HEK293 (cell line): ENCODE data around the gene RBMS1.

Experiments
- CTCF ChIA-PET: fragments of 350-600 bp; formaldehyde crosslinking; extraction: SDS; loops from one replicate; lab custom pipeline; 2021; ENCODE audit warnings: antibody characterized with exemption; lab: Yijun Ruan, JAX
- POLR2A ChIA-PET: fragments of 300-600 bp; formaldehyde crosslinking; extraction: SDS; loops from one replicate; lab custom pipeline; 2020; ENCODE audit warnings: antibody characterized with exemption, inconsistent platforms; lab: Yijun Ruan, JAX
- H3K27ac ChIP-seq: fragments of 200-500 bp; sonication (Bioruptor generic); 2 replicates; pipeline ENCODE4 v1.5.1; 2014; ENCODE audit warnings: low read depth, low read length, control low read depth, inconsistent platforms; ENCODE audit errors: extremely low read depth
- H3K36me3 ChIP-seq, 2 experiments: fragments of 200-500 bp in 1 of 2; sonication (Bioruptor generic) in 1 of 2; 1 replicate in 1 of 2; 2 replicates in 1 of 2; pipeline ENCODE4 v1.5.1; 2014 to 2017; ENCODE audit warnings: inconsistent platforms in 2 of 2, low read length in 2 of 2; ENCODE audit not compliant: control insufficient read depth in 2 of 2, insufficient read depth in 1 of 2
- H3K4me1 ChIP-seq: fragments of 200-500 bp; sonication (Bioruptor generic); 2 replicates; pipeline ENCODE4 v1.5.1; 2014; ENCODE audit warnings: mild to moderate bottlenecking, low read length, inconsistent platforms; ENCODE audit not compliant: control insufficient read depth, insufficient read depth
- H3K4me3 ChIP-seq: 2 replicates; pipeline ENCODE4 v1.5.1; 2011; ENCODE audit warnings: low read depth, mild to moderate bottlenecking, control low read depth, low read length, moderate library complexity
- H3K9me3 ChIP-seq: fragments of 200-500 bp; sonication (Bioruptor generic); 2 replicates; pipeline ENCODE4 v1.5.1; 2014; ENCODE audit warnings: low read depth, low read length, inconsistent platforms; ENCODE audit not compliant: control insufficient read depth, insufficient read depth
- GLIS2 ChIP-seq: fragments of 450-650 bp; formaldehyde crosslinking; IDR thresholded peaks from 2 replicates; pipeline ENCODE4 v1.5.1; 2016; ENCODE audit warnings: missing biosample characterization, missing genetic modification characterization
- SP7 ChIP-seq: fragments of 450-650 bp; formaldehyde crosslinking; IDR thresholded peaks from 2 replicates; pipeline ENCODE4 v1.5.1; 2016; ENCODE audit warnings: missing biosample characterization, missing genetic modification characterization
- ZBTB1 ChIP-seq: fragments of 450-650 bp; formaldehyde crosslinking; IDR thresholded peaks from 2 replicates; pipeline ENCODE4 v1.5.1; 2016; ENCODE audit warnings: missing biosample characterization, missing genetic modification characterization
- ZBTB20 ChIP-seq: fragments of 450-650 bp; formaldehyde crosslinking; IDR thresholded peaks from 2 replicates; pipeline ENCODE4 v1.5.1; 2016; ENCODE audit warnings: missing biosample characterization, missing genetic modification characterization
- ZBTB21 ChIP-seq: fragments of 450-650 bp; formaldehyde crosslinking; IDR thresholded peaks from 2 replicates; pipeline ENCODE4 v1.5.1; 2017; ENCODE audit warnings: missing biosample characterization, missing genetic modification characterization
- ZBTB48 ChIP-seq: fragments of 450-650 bp; formaldehyde crosslinking; IDR thresholded peaks from 2 replicates; pipeline ENCODE4 v1.5.1; 2016; ENCODE audit warnings: missing biosample characterization, missing genetic modification characterization
- ZNF10 ChIP-seq: fragments of 450-650 bp; formaldehyde crosslinking; IDR thresholded peaks from 2 replicates; pipeline ENCODE4 v1.5.1; 2017; ENCODE audit warnings: missing biosample characterization, missing genetic modification characterization
- ZNF133 ChIP-seq: fragments of 450-650 bp; formaldehyde crosslinking; IDR thresholded peaks from 2 replicates; pipeline ENCODE4 v1.5.1; 2016; ENCODE audit warnings: missing biosample characterization, missing genetic modification characterization
- ZNF146 ChIP-seq: fragments of 450-650 bp; formaldehyde crosslinking; IDR thresholded peaks from 2 replicates; pipeline ENCODE4 v1.5.1; 2016; ENCODE audit warnings: missing biosample characterization, missing genetic modification characterization
- ZNF174 ChIP-seq: fragments of 450-650 bp; formaldehyde crosslinking; IDR thresholded peaks from 2 replicates; pipeline ENCODE4 v1.5.0; 2017; ENCODE audit warnings: missing biosample characterization, mild to moderate bottlenecking, missing genetic modification characterization
- ZNF19 ChIP-seq: fragments of 450-650 bp; formaldehyde crosslinking; IDR thresholded peaks from 2 replicates; pipeline ENCODE4; 2016; ENCODE audit warnings: missing biosample characterization, missing genetic modification characterization, low read depth
- ZNF214 ChIP-seq: fragments of 450-650 bp; formaldehyde crosslinking; IDR thresholded peaks from 2 replicates; pipeline ENCODE4 v1.5.1; 2017; ENCODE audit warnings: missing biosample characterization, mild to moderate bottlenecking, missing genetic modification characterization, borderline replicate concordance
- ZNF24 ChIP-seq: fragments of 450-650 bp; formaldehyde crosslinking; IDR thresholded peaks from 2 replicates; pipeline ENCODE4 v1.5.1; 2016; ENCODE audit warnings: missing biosample characterization, missing genetic modification characterization
- ZNF302 ChIP-seq: fragments of 450-650 bp; formaldehyde crosslinking; IDR thresholded peaks from 2 replicates; pipeline ENCODE4 v1.5.1; 2016; ENCODE audit warnings: missing biosample characterization, missing genetic modification characterization, low read depth
- ZNF394 ChIP-seq: fragments of 450-650 bp; formaldehyde crosslinking; IDR thresholded peaks from 2 replicates; pipeline ENCODE4 v1.5.1; 2016; ENCODE audit warnings: missing biosample characterization, missing genetic modification characterization, mild to moderate bottlenecking, moderate library complexity, borderline replicate concordance
- ZNF416 ChIP-seq: fragments of 450-650 bp; formaldehyde crosslinking; IDR thresholded peaks from 2 replicates; pipeline ENCODE4 v1.5.1; 2016; ENCODE audit warnings: missing biosample characterization, missing genetic modification characterization
- ZNF423 ChIP-seq: fragments of 450-650 bp; formaldehyde crosslinking; IDR thresholded peaks from 2 replicates; pipeline ENCODE4 v1.5.1; 2016; ENCODE audit warnings: missing biosample characterization, missing genetic modification characterization
- ZNF488 ChIP-seq: fragments of 450-650 bp; formaldehyde crosslinking; IDR thresholded peaks from 2 replicates; pipeline ENCODE4 v1.5.1; 2016; ENCODE audit warnings: missing biosample characterization, missing genetic modification characterization
- ZNF548 ChIP-seq: fragments of 450-650 bp; formaldehyde crosslinking; IDR thresholded peaks from 2 replicates; pipeline ENCODE4 v1.5.1; 2016; ENCODE audit warnings: missing biosample characterization, missing genetic modification characterization
- ZSCAN23 ChIP-seq: fragments of 450-650 bp; formaldehyde crosslinking; IDR thresholded peaks from 2 replicates; pipeline ENCODE4 v1.5.1; 2016; ENCODE audit warnings: missing biosample characterization, missing genetic modification characterization
- TF ChIP-seq, protein P1 (sequence below): fragments of 450-650 bp; formaldehyde crosslinking; IDR thresholded peaks from 2 replicates; pipeline ENCODE4 v1.5.1; 2016; ENCODE audit warnings: missing biosample characterization, missing genetic modification characterization, low read depth
- TF ChIP-seq, protein P2 (sequence below): fragments of 450-650 bp; formaldehyde crosslinking; IDR thresholded peaks from 2 replicates; pipeline ENCODE4 v1.5.1; 2017; ENCODE audit warnings: missing biosample characterization, missing genetic modification characterization
- TF ChIP-seq, protein P3 (sequence below): IDR thresholded peaks from 2 replicates; pipeline ENCODE4 v1.6.1; 2011; ENCODE audit warnings: mild to moderate bottlenecking, low read depth, low read length, borderline replicate concordance

The RBMS1 gene

GRCh38 chr2:160226367-160226766, 267.2 kb downstream of the RBMS1 start:
- Histone ChIP-seq H3K4me3 (no peak overlapping the region), H3K27ac (no peak overlapping the region), H3K9me3 (no peaks in the 10 kb centered on the region), H3K36me3 (no peaks in the 10 kb centered on the region), H3K4me1 (peaks cover 5% of the 10 kb centered on the region)
- TF ChIP-seq ZBTB48 (tag by site-specific recombination) = no peak
- no peak for TF ChIP-seq ZNF394 (tag by site-specific recombination)
- ChIA-PET CTCF (interaction anchor here (1.2 to 2.1 kb wide), 2 partner anchors 16 to 116 kb away, joined by 4 to 5 read pairs; no protein-coding TSS in a partner anchor), POLR2A (no interaction called here)

- POLR2A ChIA-PET = no interaction called here
- no peak overlapping the region for H3K27ac ChIP-seq
- TF ChIP-seq, protein P1, sequence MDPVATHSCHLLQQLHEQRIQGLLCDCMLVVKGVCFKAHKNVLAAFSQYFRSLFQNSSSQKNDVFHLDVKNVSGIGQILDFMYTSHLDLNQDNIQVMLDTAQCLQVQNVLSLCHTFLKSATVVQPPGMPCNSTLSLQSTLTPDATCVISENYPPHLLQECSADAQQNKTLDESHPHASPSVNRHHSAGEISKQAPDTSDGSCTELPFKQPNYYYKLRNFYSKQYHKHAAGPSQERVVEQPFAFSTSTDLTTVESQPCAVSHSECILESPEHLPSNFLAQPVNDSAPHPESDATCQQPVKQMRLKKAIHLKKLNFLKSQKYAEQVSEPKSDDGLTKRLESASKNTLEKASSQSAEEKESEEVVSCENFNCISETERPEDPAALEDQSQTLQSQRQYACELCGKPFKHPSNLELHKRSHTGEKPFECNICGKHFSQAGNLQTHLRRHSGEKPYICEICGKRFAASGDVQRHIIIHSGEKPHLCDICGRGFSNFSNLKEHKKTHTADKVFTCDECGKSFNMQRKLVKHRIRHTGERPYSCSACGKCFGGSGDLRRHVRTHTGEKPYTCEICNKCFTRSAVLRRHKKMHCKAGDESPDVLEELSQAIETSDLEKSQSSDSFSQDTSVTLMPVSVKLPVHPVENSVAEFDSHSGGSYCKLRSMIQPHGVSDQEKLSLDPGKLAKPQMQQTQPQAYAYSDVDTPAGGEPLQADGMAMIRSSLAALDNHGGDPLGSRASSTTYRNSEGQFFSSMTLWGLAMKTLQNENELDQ (tag by site-specific recombination) = no peak
- TF ChIP-seq, protein P2, sequence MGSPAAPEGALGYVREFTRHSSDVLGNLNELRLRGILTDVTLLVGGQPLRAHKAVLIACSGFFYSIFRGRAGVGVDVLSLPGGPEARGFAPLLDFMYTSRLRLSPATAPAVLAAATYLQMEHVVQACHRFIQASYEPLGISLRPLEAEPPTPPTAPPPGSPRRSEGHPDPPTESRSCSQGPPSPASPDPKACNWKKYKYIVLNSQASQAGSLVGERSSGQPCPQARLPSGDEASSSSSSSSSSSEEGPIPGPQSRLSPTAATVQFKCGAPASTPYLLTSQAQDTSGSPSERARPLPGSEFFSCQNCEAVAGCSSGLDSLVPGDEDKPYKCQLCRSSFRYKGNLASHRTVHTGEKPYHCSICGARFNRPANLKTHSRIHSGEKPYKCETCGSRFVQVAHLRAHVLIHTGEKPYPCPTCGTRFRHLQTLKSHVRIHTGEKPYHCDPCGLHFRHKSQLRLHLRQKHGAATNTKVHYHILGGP (tag by site-specific recombination) = no peak
- no peak for TF ChIP-seq ZNF302
- no peak for TF ChIP-seq ZNF24 (tag by site-specific recombination)
- no peak for TF ChIP-seq ZBTB20 (tag by site-specific recombination)
- no peak for TF ChIP-seq ZSCAN23 (tag by site-specific recombination)
- no peak for TF ChIP-seq ZNF10 (tag by site-specific recombination)
- TF ChIP-seq ZNF133 = no peak
- TF ChIP-seq ZNF488 (tag by site-specific recombination) = no peak
- no peak for TF ChIP-seq ZNF146 (tag by site-specific recombination)
- TF ChIP-seq, protein P3, sequence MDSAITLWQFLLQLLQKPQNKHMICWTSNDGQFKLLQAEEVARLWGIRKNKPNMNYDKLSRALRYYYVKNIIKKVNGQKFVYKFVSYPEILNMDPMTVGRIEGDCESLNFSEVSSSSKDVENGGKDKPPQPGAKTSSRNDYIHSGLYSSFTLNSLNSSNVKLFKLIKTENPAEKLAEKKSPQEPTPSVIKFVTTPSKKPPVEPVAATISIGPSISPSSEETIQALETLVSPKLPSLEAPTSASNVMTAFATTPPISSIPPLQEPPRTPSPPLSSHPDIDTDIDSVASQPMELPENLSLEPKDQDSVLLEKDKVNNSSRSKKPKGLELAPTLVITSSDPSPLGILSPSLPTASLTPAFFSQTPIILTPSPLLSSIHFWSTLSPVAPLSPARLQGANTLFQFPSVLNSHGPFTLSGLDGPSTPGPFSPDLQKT = no peak
- TF ChIP-seq ZNF174 = no peak
- TF ChIP-seq ZNF548 (tag by site-specific recombination) = no peak
- no peak for TF ChIP-seq ZBTB1
- TF ChIP-seq ZBTB21 (tag by site-specific recombination) = no peak
- CTCF ChIA-PET = interaction anchor here (0.6 to 2.1 kb wide), 3 partner anchors 16 to 116 kb away, joined by 4 to 8 read pairs (median 5); no protein-coding TSS in a partner anchor
- H3K9me3 ChIP-seq = no peaks in the 10 kb centered on the region
- H3K36me3 ChIP-seq = no peaks in the 10 kb centered on the region
- peaks cover 5% of the 10 kb centered on the region for H3K4me1 ChIP-seq
- H3K4me3 ChIP-seq = no peak overlapping the region
These were observed 267.9 kb downstream of the RBMS1 start for GRCh38 chr2:160225722-160226121.

DNA sequence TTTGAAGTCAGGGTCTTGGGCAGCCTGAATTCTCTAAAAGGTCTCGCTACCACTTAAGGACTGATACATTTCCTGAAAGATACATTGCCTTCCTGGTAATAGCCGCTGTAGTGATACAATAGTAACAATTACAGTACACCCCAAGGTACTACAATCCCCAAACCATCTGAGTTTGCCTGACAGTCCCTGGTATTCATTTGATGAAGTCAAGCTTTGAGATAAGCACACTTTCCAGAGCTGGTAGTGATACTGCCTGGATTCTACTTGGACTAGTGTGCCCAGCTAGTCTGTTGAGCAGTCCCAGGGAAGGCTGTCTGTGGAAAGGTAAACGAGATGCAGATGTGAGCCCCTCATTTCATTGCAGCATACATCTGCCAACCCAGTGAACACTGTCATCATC, 269.1 kb downstream of the RBMS1 start:
- Histone ChIP-seq H3K4me1 (peaks cover 5% of the 10 kb centered on the region), H3K9me3 (no peaks in the 10 kb centered on the region), H3K36me3 (no peaks in the 10 kb centered on the region), H3K27ac (no peak overlapping the region), H3K4me3 (no peak overlapping the region)
- POLR2A ChIA-PET = interaction anchor here (1.6 kb wide), 2 partner anchors 17 to 45 kb away, joined by 3 to 6 read pairs; no protein-coding TSS in a partner anchor
- no peak for TF ChIP-seq ZNF423 (tag by site-specific recombination)
- no peak for TF ChIP-seq ZNF19 (tag by site-specific recombination)
- no peak for TF ChIP-seq ZNF416 (tag by site-specific recombination)
- TF ChIP-seq ZNF214 (tag by site-specific recombination) = no peak
- TF ChIP-seq SP7 (tag by site-specific recombination) = no peak
- TF ChIP-seq GLIS2 (tag by site-specific recombination) = no peak
- CTCF ChIA-PET = interaction anchor here (1.0 kb wide), 2 partner anchors 13 to 27 kb away, joined by 3 to 6 read pairs; no protein-coding TSS in a partner anchor
